GM23338 (cell line): Measurements from ENCODE around the gene PDE1C. TPM values are rescaled to one million over a fixed set of nuclear protein-coding genes. Genes with fewer than 3 reads are reported as not detected.

Source experiments
- ATAC-seq: fragments of 200-7000 bp; cut with Tn5 transposase; 3 replicates; pipeline ENCODE4 v1.9.1; 2020
- DNase-seq: peaks from one replicate; pipeline ENCODE4 v3.0.0-alpha.2; 2015; ENCODE audit warnings: low spot score
- H2AFZ ChIP-seq: fragments of 200-600 bp; sonication (generic); 2 replicates; pipeline ENCODE4 v1.8.0; 2016; ENCODE audit warnings: antibody characterized with exemption, mild to moderate bottlenecking, moderate library complexity
- H3F3A ChIP-seq: fragments of 200-600 bp; sonication (generic); replicated peaks from 2 replicates; pipeline ENCODE4 v1.8.0; 2017; ENCODE audit warnings: antibody characterized with exemption, mixed run types, low read depth
- H3K27ac ChIP-seq: fragments of 200-600 bp; sonication (generic); 2 replicates; pipeline ENCODE4 v1.6.1; 2016; ENCODE audit warnings: low read depth
- H3K27me3 ChIP-seq: fragments of 200-600 bp; sonication (generic); 2 replicates; pipeline ENCODE4 v1.8.0; 2016; ENCODE audit warnings: mild to moderate bottlenecking, mixed run types, moderate library complexity; ENCODE audit not compliant: insufficient read depth
- H3K36me3 ChIP-seq: fragments of 200-600 bp; sonication (generic); 2 replicates; pipeline ENCODE4 v1.8.0; 2016; ENCODE audit warnings: mild to moderate bottlenecking; ENCODE audit not compliant: insufficient read depth
- H3K4me1 ChIP-seq: fragments of 200-600 bp; sonication (generic); 2 replicates; pipeline ENCODE4 v1.8.0; 2016; ENCODE audit warnings: mild to moderate bottlenecking, moderate library complexity; ENCODE audit not compliant: insufficient read depth
- H3K4me2 ChIP-seq: fragments of 200-600 bp; sonication (generic); 2 replicates; pipeline ENCODE4 v1.7.1; 2017; ENCODE audit warnings: mixed run types
- H3K4me3 ChIP-seq: fragments of 200-600 bp; sonication (generic); 2 replicates; pipeline ENCODE4 v1.6.1; 2016; ENCODE audit warnings: mixed run types
- H3K79me2 ChIP-seq: fragments of 200-600 bp; sonication (generic); replicated peaks from 2 replicates; pipeline ENCODE4 v1.8.0; 2017; ENCODE audit warnings: mild to moderate bottlenecking; ENCODE audit not compliant: insufficient read depth
- H3K9me2 ChIP-seq: fragments of 200-600 bp; sonication (generic); 2 replicates; pipeline ENCODE4 v1.8.0; 2017; ENCODE audit not compliant: insufficient read depth
- H4K20me1 ChIP-seq: fragments of 200-600 bp; sonication (generic); replicated peaks from 2 replicates; pipeline ENCODE4 v1.8.0; 2017; ENCODE audit warnings: mild to moderate bottlenecking; ENCODE audit not compliant: insufficient read depth
- H3K27ac Mint-ChIP-seq: 2 replicates; pipeline ENCODE4 v1.8.0; 2020; ENCODE audit warnings: inconsistent platforms, mild to moderate bottlenecking, moderate library complexity, mixed read lengths
- H3K27me3 Mint-ChIP-seq: 3 replicates; pipeline ENCODE4 v1.8.0; 2022; ENCODE audit warnings: low read depth, mild to moderate bottlenecking, moderate library complexity, mixed read lengths, inconsistent platforms; ENCODE audit not compliant: insufficient read depth, poor library complexity
- H3K36me3 Mint-ChIP-seq: 3 replicates; pipeline ENCODE4 v1.8.0; 2021; ENCODE audit warnings: low read depth, mild to moderate bottlenecking, inconsistent platforms, moderate library complexity, mixed read lengths
- H3K4me1 Mint-ChIP-seq: 3 replicates; pipeline ENCODE4 v1.8.0; 2020; ENCODE audit warnings: mild to moderate bottlenecking, inconsistent platforms, mixed read lengths
- H3K4me3 Mint-ChIP-seq: 3 replicates; pipeline ENCODE4 v1.8.0; 2021; ENCODE audit warnings: moderate library complexity, mild to moderate bottlenecking, inconsistent platforms, mixed read lengths
- H3K9me3 Mint-ChIP-seq: 3 replicates; pipeline ENCODE4 v1.8.0; 2020; ENCODE audit warnings: moderate library complexity, mild to moderate bottlenecking, inconsistent platforms, mixed read lengths
- EZH2phosphoT487 ChIP-seq: fragments of 200-600 bp; sonication (generic); IDR thresholded peaks from one replicate; pipeline ENCODE4 v1.8.1; 2018; ENCODE audit warnings: antibody characterized with exemption; ENCODE audit not compliant: unreplicated experiment
- polyA plus RNA-seq: library from polyadenylated mRNA; unstranded; fragments of >200 nt; fragmentation: Nextera tagmentation; extraction: Ambion mirVana; gene quantifications from 2 replicates; pipeline ENCODE4 v1.2.1, GENCODE V29; 2016
- total RNA-seq: library from RNA; depleted of rRNA; stranded (reverse); fragments of >200 nt; shearing (Covaris generic); gene quantifications from 2 replicates; pipeline ENCODE4 v1.2.3, GENCODE V29; 2014
- TF ChIP-seq, protein P1 (sequence below): fragments of 250-450 bp; sonication (Bioruptor Pico); IDR thresholded peaks from 2 replicates; pipeline ENCODE4 v1.5.0; 2020; ENCODE audit warnings: mild to moderate bottlenecking, moderate library complexity
- TF ChIP-seq, protein P2 (sequence below): IDR thresholded peaks from one replicate; pipeline ENCODE4 v1.6.1; 2018; ENCODE audit warnings: antibody characterized with exemption; ENCODE audit not compliant: unreplicated experiment

PDE1C gene
- total and polyA plus RNA-seq, 2 experiments from 2014 or later, result 0.28 TPM; not detected in 1

- Histone ChIP-seq H3K27ac (no peak overlapping the region), H3K4me2 (no peak overlapping the region), H3K36me3 (no peaks in the 10 kb centered on the region), H3K9me2 (peaks cover 2% of the 10 kb centered on the region), H3K4me1 (no peaks in the 10 kb centered on the region), H3K27me3 (no peaks in the 10 kb centered on the region), H3F3A (no peaks in the 10 kb centered on the region), H2AFZ (no peak overlapping the region), H4K20me1 (no peaks in the 10 kb centered on the region), H3K79me2 (no peaks in the 10 kb centered on the region), H3K4me3 (no peak overlapping the region)
- Mint-ChIP-seq H3K36me3 (no peaks in the 10 kb centered on the region), H3K4me3 (no peak overlapping the region), H3K9me3 (no peaks in the 10 kb centered on the region), H3K27ac (no peak overlapping the region), H3K27me3 (no peaks in the 10 kb centered on the region), H3K4me1 (peaks cover 6% of the 10 kb centered on the region; the same call in 2 of the 3 replicates)
- DNase-seq (no peak), ATAC-seq (no peak)
- TF ChIP-seq, protein P1, sequence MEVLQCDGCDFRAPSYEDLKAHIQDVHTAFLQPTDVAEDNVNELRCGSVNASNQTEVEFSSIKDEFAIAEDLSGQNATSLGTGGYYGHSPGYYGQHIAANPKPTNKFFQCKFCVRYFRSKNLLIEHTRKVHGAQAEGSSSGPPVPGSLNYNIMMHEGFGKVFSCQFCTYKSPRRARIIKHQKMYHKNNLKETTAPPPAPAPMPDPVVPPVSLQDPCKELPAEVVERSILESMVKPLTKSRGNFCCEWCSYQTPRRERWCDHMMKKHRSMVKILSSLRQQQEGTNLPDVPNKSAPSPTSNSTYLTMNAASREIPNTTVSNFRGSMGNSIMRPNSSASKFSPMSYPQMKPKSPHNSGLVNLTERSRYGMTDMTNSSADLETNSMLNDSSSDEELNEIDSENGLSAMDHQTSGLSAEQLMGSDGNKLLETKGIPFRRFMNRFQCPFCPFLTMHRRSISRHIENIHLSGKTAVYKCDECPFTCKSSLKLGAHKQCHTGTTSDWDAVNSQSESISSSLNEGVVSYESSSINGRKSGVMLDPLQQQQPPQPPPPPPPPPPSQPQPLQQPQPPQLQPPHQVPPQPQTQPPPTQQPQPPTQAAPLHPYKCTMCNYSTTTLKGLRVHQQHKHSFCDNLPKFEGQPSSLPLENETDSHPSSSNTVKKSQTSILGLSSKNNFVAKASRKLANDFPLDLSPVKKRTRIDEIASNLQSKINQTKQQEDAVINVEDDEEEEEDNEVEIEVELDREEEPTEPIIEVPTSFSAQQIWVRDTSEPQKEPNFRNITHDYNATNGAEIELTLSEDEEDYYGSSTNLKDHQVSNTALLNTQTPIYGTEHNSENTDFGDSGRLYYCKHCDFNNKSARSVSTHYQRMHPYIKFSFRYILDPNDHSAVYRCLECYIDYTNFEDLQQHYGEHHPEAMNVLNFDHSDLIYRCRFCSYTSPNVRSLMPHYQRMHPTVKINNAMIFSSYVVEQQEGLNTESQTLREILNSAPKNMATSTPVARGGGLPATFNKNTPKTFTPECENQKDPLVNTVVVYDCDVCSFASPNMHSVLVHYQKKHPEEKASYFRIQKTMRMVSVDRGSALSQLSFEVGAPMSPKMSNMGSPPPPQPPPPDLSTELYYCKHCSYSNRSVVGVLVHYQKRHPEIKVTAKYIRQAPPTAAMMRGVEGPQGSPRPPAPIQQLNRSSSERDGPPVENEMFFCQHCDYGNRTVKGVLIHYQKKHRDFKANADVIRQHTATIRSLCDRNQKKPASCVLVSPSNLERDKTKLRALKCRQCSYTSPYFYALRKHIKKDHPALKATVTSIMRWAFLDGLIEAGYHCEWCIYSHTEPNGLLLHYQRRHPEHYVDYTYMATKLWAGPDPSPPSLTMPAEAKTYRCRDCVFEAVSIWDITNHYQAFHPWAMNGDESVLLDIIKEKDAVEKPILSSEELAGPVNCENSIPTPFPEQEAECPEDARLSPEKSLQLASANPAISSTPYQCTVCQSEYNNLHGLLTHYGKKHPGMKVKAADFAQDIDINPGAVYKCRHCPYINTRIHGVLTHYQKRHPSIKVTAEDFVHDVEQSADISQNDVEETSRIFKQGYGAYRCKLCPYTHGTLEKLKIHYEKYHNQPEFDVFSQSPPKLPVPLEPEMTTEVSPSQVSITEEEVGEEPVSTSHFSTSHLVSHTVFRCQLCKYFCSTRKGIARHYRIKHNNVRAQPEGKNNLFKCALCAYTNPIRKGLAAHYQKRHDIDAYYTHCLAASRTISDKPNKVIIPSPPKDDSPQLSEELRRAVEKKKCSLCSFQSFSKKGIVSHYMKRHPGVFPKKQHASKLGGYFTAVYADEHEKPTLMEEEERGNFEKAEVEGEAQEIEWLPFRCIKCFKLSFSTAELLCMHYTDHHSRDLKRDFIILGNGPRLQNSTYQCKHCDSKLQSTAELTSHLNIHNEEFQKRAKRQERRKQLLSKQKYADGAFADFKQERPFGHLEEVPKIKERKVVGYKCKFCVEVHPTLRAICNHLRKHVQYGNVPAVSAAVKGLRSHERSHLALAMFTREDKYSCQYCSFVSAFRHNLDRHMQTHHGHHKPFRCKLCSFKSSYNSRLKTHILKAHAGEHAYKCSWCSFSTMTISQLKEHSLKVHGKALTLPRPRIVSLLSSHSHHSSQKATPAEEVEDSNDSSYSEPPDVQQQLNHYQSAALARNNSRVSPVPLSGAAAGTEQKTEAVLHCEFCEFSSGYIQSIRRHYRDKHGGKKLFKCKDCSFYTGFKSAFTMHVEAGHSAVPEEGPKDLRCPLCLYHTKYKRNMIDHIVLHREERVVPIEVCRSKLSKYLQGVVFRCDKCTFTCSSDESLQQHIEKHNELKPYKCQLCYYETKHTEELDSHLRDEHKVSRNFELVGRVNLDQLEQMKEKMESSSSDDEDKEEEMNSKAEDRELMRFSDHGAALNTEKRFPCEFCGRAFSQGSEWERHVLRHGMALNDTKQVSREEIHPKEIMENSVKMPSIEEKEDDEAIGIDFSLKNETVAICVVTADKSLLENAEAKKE (CRISPR knock-in tag), result no peak
- no peak for TF ChIP-seq EZH2phosphoT487
- TF ChIP-seq, protein P2, sequence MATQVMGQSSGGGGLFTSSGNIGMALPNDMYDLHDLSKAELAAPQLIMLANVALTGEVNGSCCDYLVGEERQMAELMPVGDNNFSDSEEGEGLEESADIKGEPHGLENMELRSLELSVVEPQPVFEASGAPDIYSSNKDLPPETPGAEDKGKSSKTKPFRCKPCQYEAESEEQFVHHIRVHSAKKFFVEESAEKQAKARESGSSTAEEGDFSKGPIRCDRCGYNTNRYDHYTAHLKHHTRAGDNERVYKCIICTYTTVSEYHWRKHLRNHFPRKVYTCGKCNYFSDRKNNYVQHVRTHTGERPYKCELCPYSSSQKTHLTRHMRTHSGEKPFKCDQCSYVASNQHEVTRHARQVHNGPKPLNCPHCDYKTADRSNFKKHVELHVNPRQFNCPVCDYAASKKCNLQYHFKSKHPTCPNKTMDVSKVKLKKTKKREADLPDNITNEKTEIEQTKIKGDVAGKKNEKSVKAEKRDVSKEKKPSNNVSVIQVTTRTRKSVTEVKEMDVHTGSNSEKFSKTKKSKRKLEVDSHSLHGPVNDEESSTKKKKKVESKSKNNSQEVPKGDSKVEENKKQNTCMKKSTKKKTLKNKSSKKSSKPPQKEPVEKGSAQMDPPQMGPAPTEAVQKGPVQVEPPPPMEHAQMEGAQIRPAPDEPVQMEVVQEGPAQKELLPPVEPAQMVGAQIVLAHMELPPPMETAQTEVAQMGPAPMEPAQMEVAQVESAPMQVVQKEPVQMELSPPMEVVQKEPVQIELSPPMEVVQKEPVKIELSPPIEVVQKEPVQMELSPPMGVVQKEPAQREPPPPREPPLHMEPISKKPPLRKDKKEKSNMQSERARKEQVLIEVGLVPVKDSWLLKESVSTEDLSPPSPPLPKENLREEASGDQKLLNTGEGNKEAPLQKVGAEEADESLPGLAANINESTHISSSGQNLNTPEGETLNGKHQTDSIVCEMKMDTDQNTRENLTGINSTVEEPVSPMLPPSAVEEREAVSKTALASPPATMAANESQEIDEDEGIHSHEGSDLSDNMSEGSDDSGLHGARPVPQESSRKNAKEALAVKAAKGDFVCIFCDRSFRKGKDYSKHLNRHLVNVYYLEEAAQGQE, result no peak
These were observed 183.2 kb downstream of the PDE1C start for GRCh38 chr7:31887006-31887405.
